Umbilical cord (tissue), 2 donors: ENCODE measurements around the gene TRAPPC2L. TPM values are rescaled to one million over a fixed set of nuclear protein-coding genes. Genes with fewer than 3 reads are reported as not detected.

ENCODE experiments used
- DNase-seq: peaks from one replicate; pipeline ENCODE4 v3.0.0-alpha.2; 2015; ENCODE audit warnings: low spot score
- total RNA-seq: library from RNA; depleted of rRNA; stranded (reverse); fragments of >200 nt; gene quantifications from one replicate; pipeline ENCODE4 v1.2.3, GENCODE V29; 2014; ENCODE audit warnings: low replicate concordance; ENCODE audit not compliant: insufficient read depth

Gene TRAPPC2L
- total RNA-seq, 1 donor from 2014 or later: 9.9 TPM

- no peak for DNase-seq
Measured at GRCh38 chr16:88838566-88838965, 18.4 kb upstream of the TRAPPC2L start.

GRCh38 chr16:88839026-88839529, 17.8 kb upstream of the TRAPPC2L start:
- DNase-seq: no peak

GRCh38 chr16:88839745-88840599, 17.0 kb upstream of the TRAPPC2L start:
- no peak for DNase-seq

GRCh38 chr16:88840600-88841215, 16.2 kb upstream of the TRAPPC2L start:
- DNase-seq: no peak

- no peak for DNase-seq
Measured at GRCh38 chr16:88841521-88842307, 15.2 kb upstream of the TRAPPC2L start.

- no peak for DNase-seq
Measured at GRCh38 chr16:88842308-88842756, 14.6 kb upstream of the TRAPPC2L start.

- no peak for DNase-seq
Measured at GRCh38 chr16:88842806-88843205, 14.1 kb upstream of the TRAPPC2L start.

GRCh38 chr16:88843256-88843655, 13.7 kb upstream of the TRAPPC2L start:
- DNase-seq: no peak

GRCh38 chr16:88844419-88845036, 12.4 kb upstream of the TRAPPC2L start:
- DNase-seq: no peak

- DNase-seq: no peak
Measured at GRCh38 chr16:88846088-88846487, 10.8 kb upstream of the TRAPPC2L start.

- DNase-seq: no peak
Measured at GRCh38 chr16:88847654-88848053, 9.3 kb upstream of the TRAPPC2L start.

- DNase-seq: no peak
Measured at GRCh38 chr16:88848557-88848956, 8.4 kb upstream of the TRAPPC2L start.

GRCh38 chr16:88850531-88851199, 6.3 kb upstream of the TRAPPC2L start:
- no peak for DNase-seq

GRCh38 chr16:88851616-88852015, 5.3 kb upstream of the TRAPPC2L start:
- no peak for DNase-seq

- no peak for DNase-seq
Measured at GRCh38 chr16:88853325-88853941, 3.5 kb upstream of the TRAPPC2L start.

GRCh38 chr16:88854306-88855111, 2.4 kb upstream of the TRAPPC2L start:
- DNase-seq: no peak

GRCh38 chr16:88855176-88855575, 1.8 kb upstream of the TRAPPC2L start:
- DNase-seq: no peak

GRCh38 chr16:88855736-88856121, 1.2 kb upstream of the TRAPPC2L start:
- DNase-seq: no peak

GRCh38 chr16:88856122-88856827, 652 bp upstream of the TRAPPC2L start:
- DNase-seq: no peak
